Endothelial cell of umbilical vein (primary cell): ENCODE measurements around the gene DENND2A. TPM values are rescaled to one million over a fixed set of nuclear protein-coding genes. Genes with fewer than 3 reads are reported as not detected.

Experiments
- BruUV-seq: library from RNA; stranded (reverse); fragments of 400-500 nt; replicated peaks from 2 replicates; lab custom pipeline; 2021; lab: Mats Ljungman, UMichigan
- CTCF ChIA-PET: fragments of 300-600, 350-600 bp; sonication (Branson Sonifier 250); formaldehyde crosslinking; loops from one replicate; lab custom pipeline; 2021; ENCODE audit warnings: antibody characterized with exemption, inconsistent platforms; lab: Charles Lee
- POLR2A ChIA-PET: fragments of 300-600, 350-600 bp; sonication (Branson Sonifier 250); formaldehyde crosslinking; loops from one replicate; lab custom pipeline; 2021; ENCODE audit warnings: antibody characterized with exemption, inconsistent platforms; lab: Charles Lee
- DNase-seq: peaks from one replicate; pipeline ENCODE4 v3.0.0-alpha.2; 2011; ENCODE audit warnings: low read depth, low spot score
- FAIRE-seq: peaks from 2 replicates; lab custom pipeline; 2011; peaks lifted over from hg19 to GRCh38; lab: Jason Lieb, UNC
- H2AFZ ChIP-seq: 2 replicates; pipeline ENCODE4 v1.6.0; 2012; ENCODE audit warnings: low read depth, low read length, control low read depth, inconsistent platforms
- H3K27ac ChIP-seq: 2 replicates; pipeline ENCODE4 v1.5.1; 2011; ENCODE audit warnings: low read depth, mild to moderate bottlenecking, control low read depth, low read length, moderate library complexity; ENCODE audit not compliant: insufficient read depth
- H3K27me3 ChIP-seq, 2 experiments: 2 replicates each; pipeline versions ENCODE4 v1.6.0 to v1.6.1; 2011; ENCODE audit warnings: low read length in 2 of 2, mixed read lengths in 1 of 2; ENCODE audit not compliant: control insufficient read depth in 2 of 2, insufficient read depth in 2 of 2
- H3K36me3 ChIP-seq, 2 experiments: 2 replicates in 1 of 2; 3 replicates in 1 of 2; pipeline ENCODE4 v1.5.1; 2011; ENCODE audit warnings: low read length in 2 of 2, mild to moderate bottlenecking in 1 of 2, moderate library complexity in 1 of 2; ENCODE audit not compliant: control insufficient read depth in 2 of 2, insufficient read depth in 2 of 2; ENCODE audit errors: extremely low read depth in 1 of 2
- H3K4me1 ChIP-seq: 3 replicates; pipeline ENCODE4 v1.5.1; 2011; ENCODE audit warnings: mild to moderate bottlenecking, low read length; ENCODE audit not compliant: control insufficient read depth, insufficient read depth; ENCODE audit errors: extremely low read depth
- H3K4me2 ChIP-seq: 2 replicates; pipeline ENCODE4 v1.6.1; 2011; ENCODE audit warnings: low read length, control low read depth, mixed read lengths; ENCODE audit not compliant: insufficient read depth
- H3K4me3 ChIP-seq, 3 experiments: fragments of 200-600 bp in 1 of 3; sonication (generic), shearing (Covaris generic) in 1 of 3; replicated peaks in 1 of 3; 2 replicates each; pipeline ENCODE4 v1.5.1; 2011 to 2016; ENCODE audit warnings: control low read depth in 3 of 3, low read length in 3 of 3, mild to moderate bottlenecking in 2 of 3, inconsistent platforms in 1 of 3, low read depth in 1 of 3, moderate library complexity in 1 of 3; ENCODE audit not compliant: insufficient read depth in 1 of 3
- H3K79me2 ChIP-seq: 2 replicates; pipeline ENCODE4 v1.6.0; 2012; ENCODE audit warnings: low read length, inconsistent platforms; ENCODE audit not compliant: control insufficient read depth, insufficient read depth
- H3K9ac ChIP-seq: replicated peaks from 2 replicates; pipeline ENCODE3; 2011; ENCODE audit warnings: low read length, control low read depth; ENCODE audit not compliant: insufficient read depth; ENCODE audit errors: extremely low read depth
- H3K9me1 ChIP-seq: replicated peaks from 3 replicates; pipeline ENCODE4 v1.6.0; 2011; ENCODE audit warnings: mild to moderate bottlenecking, low read length; ENCODE audit not compliant: control insufficient read depth, insufficient read depth; ENCODE audit errors: extremely low read depth
- H3K9me3 ChIP-seq: replicated peaks from 2 replicates; pipeline ENCODE4 v1.5.1; 2012; ENCODE audit warnings: low read length, inconsistent platforms; ENCODE audit not compliant: control insufficient read depth, insufficient read depth
- H4K20me1 ChIP-seq: replicated peaks from 2 replicates; pipeline ENCODE3; 2011; ENCODE audit warnings: mild to moderate bottlenecking, low read length; ENCODE audit not compliant: control insufficient read depth, insufficient read depth; ENCODE audit errors: extremely low read depth
- CTCF ChIP-seq, 2 donors: IDR thresholded peaks; 1 replicate in 1 of 2; 2 replicates in 1 of 2; pipeline ENCODE4 v1.5.1; 2011; ENCODE audit warnings: low read length in 2 of 2, mild to moderate bottlenecking in 2 of 2, moderate library complexity in 2 of 2, control low read depth in 1 of 2, inconsistent platforms in 1 of 2, low read depth in 1 of 2; ENCODE audit not compliant: insufficient read depth in 1 of 2; ENCODE audit errors: extremely low read depth in 1 of 2
- EZH2 ChIP-seq: IDR thresholded peaks from 2 replicates; pipeline ENCODE4 v1.6.1; 2012; ENCODE audit warnings: borderline replicate concordance, low read depth, mild to moderate bottlenecking, moderate library complexity, low read length, inconsistent platforms; ENCODE audit not compliant: severe bottlenecking
- JUN ChIP-seq: IDR thresholded peaks from 2 replicates; pipeline ENCODE4 v1.6.1; 2011; ENCODE audit warnings: borderline replicate concordance, low read depth; ENCODE audit not compliant: insufficient read length, insufficient read depth
- MAX ChIP-seq: IDR thresholded peaks from 2 replicates; pipeline ENCODE4 v1.6.1; 2011; ENCODE audit not compliant: insufficient read depth, insufficient read length
- MYC ChIP-seq: IDR thresholded peaks from one replicate; pipeline ENCODE4 v1.6.1; 2011; ENCODE audit warnings: mild to moderate bottlenecking, low read depth, low read length
- POLR2A ChIP-seq: IDR thresholded peaks from 2 replicates; pipeline ENCODE4 v1.6.1; 2012; ENCODE audit warnings: low read depth, mild to moderate bottlenecking, control low read depth, low read length
- dilution Hi-C: fragments of 300-500 bp; cut with MboI; formaldehyde crosslinking; loops from one replicate; pipeline ENCODE4 v1.15.0; 2019; ENCODE audit warnings: low sequenced_read_pairs; ENCODE audit not compliant: extremely low pct_ligation_motif_present
- intact Hi-C: fragments of 100-400 bp; cut with micrococcal nuclease; formaldehyde crosslinking; loops from one replicate; pipeline ENCODE4 v1.10.0; 2022
- polyA plus RNA-seq, 4 experiments: library from polyadenylated mRNA; depleted of rRNA in 3 of 4; stranded (reverse) in 3 of 4; unstranded in 1 of 4; fragments of >200 nt; gene quantifications; 2 replicates each; pipeline versions ENCODE4 v1.2.1 to v1.2.3, GENCODE V29; 2011 to 2012; ENCODE audit warnings: missing spikeins in 1 of 4
- total RNA-seq: library from RNA; stranded (reverse); gene quantifications from 2 replicates; pipeline ENCODE4 v1.2.3, GENCODE V29; 2021

Gene DENND2A
- total and polyA plus RNA-seq, 2 donors (not counting 3 experiments of a cell fraction or from before 2014, with no cell fraction given) = 0.33 TPM; not detected in 1

GRCh38 chr7:140586516-140586915, 54.1 kb downstream of the DENND2A start:
- dilution Hi-C loops = no loop called here
- CTCF ChIA-PET = interaction anchor here (0.9 kb wide), 1 partner anchor 11 kb away, joined by 3 read pairs; no protein-coding TSS in a partner anchor
- Histone ChIP-seq H3K9ac (no peak overlapping the region), H3K79me2 (no peaks in the 10 kb centered on the region), H3K4me2 (no peak overlapping the region), H3K36me3 (no peaks in the 10 kb centered on the region), H2AFZ (no peak overlapping the region), H3K9me1 (no peaks in the 10 kb centered on the region), H3K27ac (no peak overlapping the region), H3K4me3 (no peak overlapping the region), H3K9me3 (no peaks in the 10 kb centered on the region), H4K20me1 (no peaks in the 10 kb centered on the region), H3K4me1 (no peaks in the 10 kb centered on the region), H3K27me3 (no peaks in the 10 kb centered on the region)
- DNase-seq (no peak), FAIRE-seq (no peak)
- intact Hi-C loops = no loop called here
- BruUV-seq = no TSS peak
- TF ChIP-seq CTCF (IDR thresholded peaks at IDR 0.05; ENCODE audit: extremely low read depth in 1 of 2, insufficient read depth in 1 of 2, low read depth in 1 of 2, low read length in 2 of 2) (no peak), JUN (no peak), MYC (no peak)
- POLR2A ChIA-PET = no interaction called here

- Histone ChIP-seq H2AFZ (no peak overlapping the region), H3K4me3 (no peak overlapping the region), H3K9ac (no peak overlapping the region), H3K9me1 (no peaks in the 10 kb centered on the region), H3K27ac (no peak overlapping the region), H3K4me1 (no peaks in the 10 kb centered on the region), H3K79me2 (no peaks in the 10 kb centered on the region), H3K27me3 (no peaks in the 10 kb centered on the region), H3K4me2 (no peak overlapping the region), H3K36me3 (no peaks in the 10 kb centered on the region), H4K20me1 (no peaks in the 10 kb centered on the region), H3K9me3 (no peaks in the 10 kb centered on the region)
- TF ChIP-seq POLR2A (no peak), MYC (no peak), CTCF (IDR thresholded peaks at IDR 0.05; ENCODE audit: extremely low read depth in 1 of 2, insufficient read depth in 1 of 2, low read depth in 1 of 2, low read length in 2 of 2) (no peak), EZH2 (no peak), JUN (no peak), MAX (no peak)
- dilution Hi-C loops (no loop called here), intact Hi-C loops (no loop called here)
- no TSS peak for BruUV-seq
- POLR2A ChIA-PET = no interaction called here
- DNase-seq (no peak), FAIRE-seq (no peak)
- CTCF ChIA-PET = no interaction called here
Observed at GRCh38 chr7:140585333-140585732, 55.3 kb downstream of the DENND2A start.
